HUDEP-2 (cell line): Measurements from ENCODE around the gene TM9SF1.

Experiments
- DNase-seq, 76 experiments: peaks; one replicate each; lab custom pipeline; 2025; ENCODE audit not compliant: unreplicated experiment in 76 of 76; lab: John Stamatoyannopoulos, UW

The TM9SF1 gene

DNA sequence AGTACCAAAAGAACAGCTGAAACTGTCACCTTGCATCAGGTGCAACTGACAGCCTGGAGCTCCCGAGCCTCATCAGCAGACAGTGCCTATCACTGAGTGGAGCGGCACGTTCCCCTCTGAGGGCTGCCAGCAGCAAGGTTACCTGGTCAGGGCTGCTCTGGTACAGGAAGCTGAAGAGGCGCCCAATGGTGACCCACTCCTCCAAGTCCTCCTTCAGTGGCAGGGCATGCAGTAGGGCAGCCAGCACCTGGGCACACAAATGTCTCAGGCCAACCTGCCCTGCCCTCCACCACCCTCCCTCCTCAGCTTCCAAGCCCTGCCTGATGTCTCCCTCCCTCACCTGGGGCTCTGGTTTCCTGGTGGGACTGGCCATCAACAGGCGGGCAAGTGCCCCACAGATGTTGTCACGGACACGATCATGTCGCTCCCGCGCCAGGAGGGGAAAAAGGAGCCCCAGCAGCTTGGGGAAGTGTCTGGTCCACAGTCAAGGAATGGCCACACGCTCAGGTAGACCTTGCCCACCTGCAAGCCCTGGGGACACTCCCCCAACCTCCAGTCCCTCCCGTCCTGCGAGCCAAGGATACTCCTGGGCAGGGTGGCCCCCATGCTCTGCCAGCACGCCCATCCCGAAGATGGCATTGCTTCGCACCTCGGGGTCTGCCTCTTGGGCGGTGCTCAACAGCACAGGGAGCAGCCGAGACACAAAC lies 13.7 kb downstream of the TM9SF1 start:
- no peak for DNase-seq

DNA sequence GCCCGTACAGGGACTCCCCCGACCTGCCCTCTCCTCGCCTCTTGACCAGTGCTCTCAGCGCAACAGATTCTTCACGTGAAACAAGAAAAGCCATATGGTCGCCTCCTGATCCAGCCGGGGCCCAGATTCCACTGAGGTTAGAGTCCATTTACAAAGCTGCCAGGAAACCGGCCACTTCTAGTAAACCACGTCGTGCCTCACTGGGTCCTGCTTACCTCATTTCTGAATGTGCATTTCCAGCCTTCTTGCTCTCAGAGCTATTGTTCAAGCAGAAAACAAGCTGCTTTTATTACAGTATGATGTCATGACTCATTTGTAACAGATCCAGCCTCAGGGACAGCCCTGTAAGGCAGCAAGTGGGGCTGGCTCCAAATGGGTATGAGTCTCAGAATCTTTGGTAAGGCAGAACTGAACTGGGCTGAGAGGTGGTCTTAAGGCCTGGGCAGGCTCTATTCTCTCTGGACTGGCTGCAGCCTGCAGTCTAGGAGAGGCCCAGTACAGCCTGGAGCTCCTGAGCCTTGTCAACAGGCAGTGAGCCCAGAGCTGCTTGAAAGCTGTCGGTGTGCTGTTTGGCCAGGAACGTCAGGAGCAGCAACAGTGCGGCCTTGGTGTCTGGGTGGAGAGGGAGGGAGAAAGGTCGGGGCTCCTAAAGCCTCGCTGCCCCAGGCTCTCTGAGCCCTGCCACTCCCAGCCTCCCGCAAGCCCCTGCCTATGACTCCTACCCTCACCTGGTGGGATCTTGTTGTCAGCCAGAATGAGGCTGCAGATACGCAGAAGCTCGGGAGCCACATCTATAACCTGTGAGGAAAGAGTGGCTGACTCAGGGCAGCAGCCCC lies 15.1 kb downstream of the TM9SF1 start:
- DNase-seq, result no peak

GRCh38 chr14:24179294-24179960 lies 15.8 kb downstream of the TM9SF1 start:
- no peak for DNase-seq

DNA sequence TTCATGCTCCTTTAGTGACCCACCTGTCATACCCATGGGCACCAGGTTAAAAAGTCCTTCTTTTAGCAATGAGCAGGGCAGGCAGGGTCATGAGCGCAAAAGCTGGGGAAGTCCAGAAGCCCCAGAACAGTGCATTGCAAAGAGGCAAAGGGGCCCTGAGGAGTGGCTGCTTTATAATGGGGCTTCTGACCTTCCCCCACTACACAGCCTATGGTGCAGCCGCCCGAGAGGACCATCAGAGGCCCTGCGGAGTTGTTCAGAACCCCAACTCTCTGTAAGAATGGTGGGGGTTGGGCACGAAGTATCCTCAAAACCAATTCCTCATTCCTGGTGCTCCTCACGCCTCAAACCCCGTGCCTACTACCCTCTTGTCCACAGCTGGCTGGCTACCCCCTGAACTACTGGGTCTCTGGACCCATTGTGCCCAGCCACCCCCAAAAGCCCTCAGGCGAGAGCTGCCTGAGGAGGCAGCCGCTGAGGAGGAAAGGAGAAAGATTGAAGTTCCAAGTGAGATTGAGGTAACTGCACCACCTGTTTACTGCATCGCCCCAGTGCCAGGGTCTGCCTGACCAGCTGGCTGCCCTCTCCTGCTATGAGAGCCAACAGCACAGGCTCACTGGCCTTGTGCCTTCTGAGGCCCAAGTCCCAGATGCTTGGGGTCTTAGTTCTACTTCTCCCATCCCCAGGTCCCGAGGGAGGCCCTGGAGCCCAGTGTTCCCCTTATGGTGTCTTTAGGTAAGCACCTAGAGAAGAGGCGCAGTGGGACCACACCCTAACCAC lies 16.7 kb downstream of the TM9SF1 start:
- no peak for DNase-seq

GRCh38 chr14:24177891-24178290 lies 17.4 kb downstream of the TM9SF1 start:
- no peak for DNase-seq

- DNase-seq, result no peak
These were observed 18.0 kb downstream of the TM9SF1 start for GRCh38 chr14:24177041-24177825.

DNA sequence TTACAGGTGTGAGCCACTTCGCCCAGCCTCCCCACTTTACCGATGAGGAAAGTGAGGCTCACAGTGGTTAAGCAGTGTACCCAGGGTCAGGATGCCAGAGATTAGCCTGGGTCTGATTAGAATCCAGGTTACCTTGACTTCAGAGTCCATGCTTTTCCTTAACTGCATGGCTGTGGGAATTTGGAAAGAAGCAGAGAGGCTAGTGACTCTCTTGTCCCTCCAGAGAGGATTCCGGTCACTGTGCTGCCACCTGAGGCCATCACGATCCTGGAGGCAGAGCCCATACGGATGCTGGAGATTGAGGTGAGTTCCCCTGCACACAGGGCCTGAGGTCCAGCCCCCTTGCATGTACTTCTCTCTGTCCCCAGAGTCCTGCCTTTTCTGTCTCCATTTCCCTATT lies 18.6 kb downstream of the TM9SF1 start:
- no peak for DNase-seq

- no peak for DNase-seq
These were observed 22.4 kb downstream of the TM9SF1 start for GRCh38 chr14:24172871-24173281.

- no peak for DNase-seq
These were observed 22.9 kb downstream of the TM9SF1 start for GRCh38 chr14:24172261-24172860.

DNA sequence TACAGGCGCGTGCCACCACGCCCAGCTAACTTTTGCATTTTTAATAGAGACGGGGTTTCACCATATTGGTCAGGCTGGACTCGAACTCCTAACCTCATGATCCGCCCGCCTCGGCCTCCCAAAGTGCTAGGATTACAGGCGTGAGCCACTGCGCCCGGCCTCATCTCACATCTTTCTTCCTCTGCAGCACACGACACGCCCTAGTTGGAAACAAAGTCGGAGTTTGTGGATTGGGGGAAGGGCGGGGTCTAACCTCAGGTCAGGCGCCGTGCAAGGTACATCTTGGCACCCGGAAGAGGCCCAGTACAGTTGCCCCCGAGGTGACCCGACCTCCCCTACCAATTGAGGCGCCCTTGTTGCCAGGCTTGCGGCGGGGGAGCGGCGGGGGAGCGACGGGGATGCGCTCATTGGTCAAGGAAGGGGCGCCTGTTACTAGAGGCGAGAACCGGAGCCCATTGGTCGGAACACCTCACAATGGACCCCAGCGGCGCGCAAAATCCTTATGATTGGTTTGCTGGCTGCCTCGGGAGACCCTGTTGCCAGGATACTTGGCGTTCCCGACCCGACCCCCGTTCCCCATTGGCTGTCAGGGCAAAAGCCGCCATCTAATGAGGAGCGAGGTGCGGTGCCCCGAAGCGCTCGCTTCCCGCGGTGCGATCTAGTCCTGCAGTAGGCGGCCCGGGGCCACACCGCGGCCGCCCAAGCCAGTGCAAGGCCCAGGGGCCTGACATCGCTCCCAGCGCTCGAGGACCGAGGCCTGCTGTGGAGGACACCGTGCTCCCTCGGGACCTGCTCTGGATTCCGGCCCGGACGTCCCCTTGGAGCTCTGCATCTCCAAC lies 23.6 kb downstream of the TM9SF1 start, which contains the start of gene REC8:
Gene REC8, plus strand, starts transcription at position 659 of the 839 bp plus-strand sequence. CDS start 473 bp downstream, outside the sequence.
- peak in 59 of 76 experiments; percentile 15 to 96 (median 68) for DNase-seq

DNA sequence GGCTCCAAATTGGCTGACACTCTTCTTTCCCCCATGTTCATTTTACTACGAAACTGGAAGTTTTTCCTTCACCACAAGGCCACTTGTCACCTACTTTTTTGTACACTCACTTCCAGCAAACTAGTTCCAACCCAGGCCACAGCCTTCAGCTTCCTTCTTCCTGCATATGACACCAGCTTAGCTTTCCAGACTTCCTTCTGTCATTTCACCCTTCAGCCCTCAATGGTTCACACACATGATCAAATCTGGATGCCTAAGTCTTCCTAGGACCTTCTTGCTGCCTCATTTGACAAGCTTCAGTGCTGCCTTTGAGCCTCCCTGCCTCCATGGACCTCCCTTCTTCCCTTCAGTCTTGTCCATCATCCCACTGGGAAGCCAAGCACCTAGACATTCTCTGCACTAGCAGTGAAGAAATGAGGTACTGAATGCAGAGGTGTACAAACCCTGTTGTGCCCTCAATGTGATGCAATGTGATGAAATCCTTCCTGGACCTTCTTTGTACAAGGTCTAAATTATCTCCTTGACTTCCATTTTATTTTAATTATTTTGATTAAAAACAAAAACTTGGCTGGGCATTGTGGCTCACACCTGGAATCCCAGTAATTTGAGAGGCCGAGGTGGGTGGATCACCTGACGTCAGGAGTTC lies 27.6 kb downstream of the TM9SF1 start:
- no peak for DNase-seq

DNA sequence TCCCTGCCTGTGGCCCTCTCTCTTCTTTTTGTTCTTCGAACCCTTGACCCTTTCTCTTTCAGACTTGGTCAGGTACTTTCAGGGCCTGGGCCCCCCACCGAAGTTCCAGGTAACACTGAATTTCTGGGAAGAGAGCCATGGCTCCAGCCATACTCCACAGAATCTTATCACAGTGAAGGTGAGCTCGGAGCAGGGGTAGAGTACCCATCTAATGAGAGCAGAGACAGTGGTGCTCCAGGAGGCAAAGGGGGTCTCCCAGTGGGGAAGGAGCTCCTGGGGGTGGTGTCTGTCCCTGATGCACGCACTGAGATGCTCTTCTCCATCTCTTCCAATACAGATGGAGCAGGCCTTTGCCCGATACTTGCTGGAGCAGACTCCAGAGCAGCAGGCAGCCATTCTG lies 29.5 kb downstream of the TM9SF1 start:
- no peak for DNase-seq

- no peak for DNase-seq
These were observed 30.7 kb downstream of the TM9SF1 start for GRCh38 chr14:24164518-24164991.

GRCh38 chr14:24162093-24162492 lies 33.1 kb downstream of the TM9SF1 start:
- no peak for DNase-seq

DNA sequence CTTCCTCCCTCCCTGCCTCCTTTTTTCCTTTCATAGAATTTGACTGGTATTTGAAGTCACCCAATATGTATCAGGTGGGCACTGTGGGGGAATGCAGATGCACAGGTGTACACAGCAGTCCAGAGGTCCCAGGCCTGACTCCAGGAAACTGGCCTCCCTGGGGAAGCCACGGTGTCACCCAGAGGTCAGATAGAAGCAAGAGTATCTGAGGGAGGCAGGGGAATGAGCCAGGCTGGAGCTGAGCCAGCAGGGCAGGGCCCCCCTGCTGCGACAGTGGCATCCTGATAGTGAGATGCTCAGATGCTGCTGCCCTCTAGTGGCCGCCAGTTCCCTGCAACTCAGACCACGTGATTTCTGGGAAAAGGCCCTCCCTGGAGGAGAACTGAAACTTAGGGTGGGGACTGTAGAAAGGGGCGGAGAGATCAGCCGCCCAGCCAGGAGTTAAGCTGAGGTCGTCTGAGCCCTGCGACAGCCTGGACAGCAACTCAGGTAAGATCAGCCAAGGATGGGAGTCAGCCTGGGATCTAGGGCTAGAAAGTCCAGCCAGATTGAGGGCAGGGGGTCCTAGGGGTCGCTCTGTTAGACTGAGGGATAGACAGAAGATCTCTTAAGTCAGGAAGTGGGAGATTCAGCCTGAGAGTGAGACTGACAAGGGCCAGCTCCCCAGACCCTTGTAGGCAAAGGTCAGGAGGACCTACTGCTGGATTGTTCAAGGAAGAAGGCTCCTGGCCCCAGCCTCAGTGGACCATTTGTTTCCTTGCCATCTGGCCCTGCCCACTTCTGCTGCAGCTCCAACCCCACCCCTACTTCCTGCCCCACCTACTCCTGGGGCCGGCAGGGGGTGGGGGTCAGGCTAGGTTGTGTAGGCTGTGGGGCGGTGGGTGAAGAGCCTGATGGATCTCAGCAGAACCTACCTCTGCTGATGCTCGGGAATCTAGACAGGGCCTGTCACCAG lies 34.1 kb downstream of the TM9SF1 start, which contains the start of gene IRF9:
Gene IRF9, plus strand, starts transcription at position 416 of the 955 bp plus-strand sequence. CDS start 880 bp downstream, outside the sequence.
- DNase-seq, result peak; percentile 33 to 99 (median 96)

DNA sequence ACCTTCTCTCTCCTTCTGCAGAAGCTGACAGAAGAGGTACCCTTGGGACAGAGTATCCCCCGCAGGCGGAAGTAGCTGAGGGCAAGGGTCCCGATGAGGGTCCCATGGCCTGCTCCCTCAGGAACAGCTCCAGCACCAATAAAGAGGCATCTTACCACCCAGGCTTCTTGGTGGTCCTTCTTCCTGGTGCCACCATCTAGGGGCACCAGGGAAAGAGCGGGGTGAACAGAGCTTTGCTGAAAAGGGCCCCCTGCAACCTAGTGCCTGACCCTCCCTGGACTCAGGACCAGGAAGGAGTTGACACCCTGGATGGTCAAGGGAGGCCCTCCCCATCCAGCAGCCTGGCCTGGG lies 34.8 kb downstream of the TM9SF1 start:
- DNase-seq, result no peak
